ENCODE data around the gene RAX. TPM values are rescaled to one million over a fixed set of nuclear protein-coding genes. Genes with fewer than 3 reads are reported as not detected.

RAX gene
- not detected in 2 replicates for total RNA-seq

DNA sequence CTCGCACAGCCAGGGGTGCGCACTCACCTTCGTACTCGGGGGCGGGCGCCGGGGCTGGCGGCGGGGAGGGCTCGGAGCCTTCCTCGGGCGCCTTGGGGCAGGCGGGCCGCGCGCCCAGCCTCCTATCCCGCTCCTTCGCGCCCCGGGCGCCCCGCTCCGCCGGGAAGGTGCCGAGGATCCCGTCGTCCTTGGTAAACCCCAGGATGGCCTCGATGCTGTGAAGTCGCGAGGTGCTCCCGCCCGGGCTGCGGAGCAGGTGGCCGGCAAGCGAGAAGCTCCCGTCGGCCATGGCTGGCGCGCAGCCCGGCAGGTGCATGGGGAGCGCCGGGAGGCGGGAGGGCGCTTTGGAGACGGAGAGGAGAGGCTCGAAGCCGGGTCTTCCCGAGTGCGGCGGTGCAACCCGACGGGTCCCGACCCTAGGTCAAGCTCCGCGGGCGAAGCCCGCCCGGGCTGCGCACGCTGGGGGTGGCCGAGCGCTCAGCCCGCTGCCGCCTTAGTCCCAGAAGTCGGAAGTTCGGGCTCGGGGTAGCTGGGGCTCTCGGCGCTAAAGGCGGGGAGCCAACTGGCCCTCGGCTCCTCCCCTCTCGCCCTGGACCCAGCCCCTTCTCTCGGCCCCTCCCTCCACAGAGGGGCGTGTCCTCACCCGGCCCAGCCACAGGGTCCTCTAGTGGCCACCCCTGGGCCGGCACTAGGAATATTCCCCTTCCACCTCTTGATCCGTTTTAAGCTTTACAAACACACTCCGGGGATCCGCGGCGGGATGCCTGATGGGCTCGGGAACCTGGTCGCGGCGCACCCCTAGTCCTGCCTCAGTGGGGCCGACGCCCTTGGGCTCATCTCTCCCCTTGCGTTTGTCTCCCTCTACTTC, at the start of gene RAX:
Gene RAX, minus strand, starts transcription at position 564 of the 868 bp plus-strand sequence. Its CDS starts 248 bp downstream, at position 316.

DNA sequence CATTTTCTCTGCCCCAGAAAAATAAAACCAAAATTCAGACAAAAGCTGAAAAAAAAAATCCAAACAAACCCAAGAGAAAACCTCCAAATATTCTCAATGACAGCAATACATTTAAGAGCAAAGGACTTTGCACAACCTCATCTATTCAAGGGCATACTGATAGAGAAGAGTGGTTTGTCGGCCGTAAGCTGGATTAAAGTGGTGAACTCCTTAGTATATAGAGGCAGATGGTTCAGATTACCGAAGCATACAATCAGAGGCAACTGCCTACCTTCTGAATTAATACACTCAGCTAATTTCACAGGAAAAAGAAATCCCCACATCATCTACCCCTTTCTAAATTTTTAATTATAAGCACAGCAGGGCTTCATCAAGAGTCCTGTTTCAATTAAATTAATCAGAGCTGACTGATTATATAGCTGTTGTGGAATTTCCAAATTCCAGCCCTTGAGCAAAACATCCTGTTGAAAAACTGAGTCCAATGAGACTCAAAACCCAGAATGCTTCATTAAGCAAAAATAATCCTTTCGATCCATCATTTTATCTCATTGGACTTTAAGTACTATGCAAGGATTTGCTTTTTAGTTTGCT, 45.3 kb upstream of the RAX start, which contains the start of gene CPLX4:
Gene CPLX4, minus strand, starts transcription at position 190 of the 591 bp plus-strand sequence. Its CDS starts 187 bp downstream, at position 3.

DNA sequence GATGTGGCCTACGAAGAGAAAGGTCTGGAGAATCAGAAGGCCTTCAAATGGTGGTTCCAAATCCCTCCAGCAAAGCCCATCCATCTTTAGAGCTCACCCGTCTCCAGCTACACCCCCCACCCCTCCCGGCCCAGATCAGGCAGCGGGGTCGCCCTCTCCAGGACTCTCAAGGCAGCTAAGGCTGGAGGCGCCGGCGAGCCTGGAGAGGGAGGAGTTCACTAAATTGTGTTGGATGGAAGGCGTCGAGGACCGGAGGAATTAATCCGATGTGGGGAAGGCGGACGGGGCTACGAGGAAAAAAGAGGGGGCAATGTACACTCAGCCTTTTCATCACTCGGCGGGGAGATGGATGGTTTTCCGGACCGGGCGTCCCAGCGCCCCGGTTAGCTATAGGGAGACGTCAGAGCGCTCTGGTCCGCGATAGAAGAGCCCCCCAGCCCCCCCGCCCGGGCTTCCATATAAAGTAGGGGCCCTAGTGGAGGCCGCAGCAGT, 53.5 kb downstream of the RAX start, which contains the start of gene GRP:
Gene GRP, plus strand, starts transcription at position 487 of the 492 bp plus-strand sequence. CDS start 108 bp downstream, outside the sequence.

Other genes starting within 250 kb of the RAX start
- gene SEC11C, start 133.6 kb downstream of the RAX start, total RNA-seq = 15.6 and 21.6 TPM in 2 replicates
- not detected in 2 replicates for gene GRP, start 53.3 kb downstream of the RAX start, total RNA-seq
- gene CPLX4, start 45.2 kb upstream of the RAX start, total RNA-seq = not detected in 2 replicates
- 142 and 185 TPM in 2 replicates for gene LMAN1, start 85.8 kb upstream of the RAX start, total RNA-seq

All from vein endothelial cell (primary cell).